HG02642 (cell line): ENCODE results near the gene DNAJC5G.
"Not testable (repeated sequence)": the region's sequence is repeated elsewhere in the genome, so short reads cannot be mapped to it uniquely, and the experiment has no call there.

Experiments used
- ATAC-seq: cut with Tn5 transposase; IDR thresholded peaks from one replicate; pipeline ENCODE4 v1.9.1; 2021; ENCODE audit warnings: mild to moderate bottlenecking; ENCODE audit not compliant: unreplicated experiment, poor library complexity

The DNAJC5G gene

DNA sequence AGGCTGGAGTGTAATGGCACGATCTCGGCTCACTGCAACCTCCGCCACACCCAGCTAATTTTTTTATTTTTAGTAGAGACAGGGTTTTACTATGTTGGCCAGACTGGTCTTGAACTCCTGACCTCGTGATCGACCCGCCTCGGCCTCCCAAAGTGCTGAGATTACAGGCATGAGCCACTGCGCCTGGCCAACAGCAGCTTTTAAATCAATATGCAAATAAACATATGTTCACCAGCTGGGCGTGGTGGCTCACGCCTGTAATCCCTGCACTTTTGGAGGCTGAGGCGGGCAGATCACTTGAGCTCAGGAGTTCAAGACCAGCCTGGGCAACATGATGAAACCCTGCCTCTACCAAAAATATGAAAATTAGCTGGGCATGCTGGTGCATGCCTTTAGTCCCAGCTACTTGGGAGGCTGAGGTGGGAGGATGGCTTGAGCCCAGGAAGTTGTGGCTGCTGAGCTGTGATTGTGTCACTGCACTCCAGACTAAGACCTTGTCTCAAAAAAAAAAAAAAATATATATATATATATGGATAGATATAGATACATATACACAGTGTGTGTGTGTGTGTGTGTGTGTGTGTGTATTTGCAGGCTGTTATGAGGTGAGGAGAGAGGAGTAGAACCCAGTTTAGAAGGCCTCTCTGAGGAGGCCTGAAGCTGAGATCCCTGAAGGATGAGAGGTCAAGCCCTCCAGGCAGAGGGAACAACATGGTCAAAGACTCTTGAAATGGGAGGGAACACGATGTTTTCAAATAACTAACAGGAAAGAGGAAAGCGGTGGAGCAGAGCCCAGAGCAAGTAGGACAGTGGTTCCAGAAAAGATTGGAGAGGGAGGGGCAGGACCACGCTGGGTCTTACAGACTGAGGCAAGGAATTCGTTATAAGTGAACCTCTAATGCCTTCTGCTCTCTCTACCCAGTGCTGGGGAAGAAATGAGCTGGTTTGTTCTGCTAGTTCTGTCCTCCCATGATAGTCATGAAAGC, 2.4 kb upstream of the DNAJC5G start:
- ATAC-seq = not testable (repeated sequence)

DNA sequence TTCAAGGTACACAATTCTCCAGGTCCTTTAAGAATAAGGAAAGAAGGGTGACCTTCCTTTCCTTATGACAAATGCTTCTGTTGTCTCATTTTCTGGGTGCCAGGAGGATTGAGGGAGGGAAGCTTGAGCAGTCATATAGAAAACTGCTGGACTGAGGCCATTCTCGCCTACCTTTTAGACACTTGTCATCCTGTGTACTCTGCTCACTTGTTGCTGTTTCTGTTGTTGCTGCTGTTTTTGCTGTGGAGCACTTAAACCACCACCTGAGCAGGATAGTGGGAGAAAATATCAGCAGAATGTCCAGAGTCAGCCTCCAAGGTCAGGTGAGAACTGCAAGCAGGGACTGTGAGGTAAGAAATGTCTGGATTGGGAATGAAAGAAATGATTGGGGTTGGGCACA, 2.8 kb downstream of the DNAJC5G start:
- ATAC-seq = no peak

DNA sequence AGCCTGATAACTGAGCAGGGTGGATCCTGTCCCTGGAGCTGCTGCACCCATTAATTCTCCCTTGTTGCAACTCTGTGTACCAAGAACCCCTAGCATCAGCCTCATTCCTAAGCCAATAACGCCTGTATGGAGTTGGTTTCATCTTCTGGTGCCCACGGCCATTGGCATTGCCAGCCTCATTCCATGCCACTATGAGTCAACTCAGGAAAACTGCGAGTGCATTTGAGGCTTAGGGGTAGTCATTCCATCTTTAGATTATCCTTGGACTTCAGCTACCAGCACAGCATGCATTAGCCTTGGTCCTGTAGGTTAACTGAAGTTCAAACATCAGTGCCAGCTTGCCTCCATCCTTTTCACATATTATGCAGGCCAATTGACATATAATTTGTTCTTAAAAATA, 5.6 kb downstream of the DNAJC5G start:
- no peak for ATAC-seq

DNA sequence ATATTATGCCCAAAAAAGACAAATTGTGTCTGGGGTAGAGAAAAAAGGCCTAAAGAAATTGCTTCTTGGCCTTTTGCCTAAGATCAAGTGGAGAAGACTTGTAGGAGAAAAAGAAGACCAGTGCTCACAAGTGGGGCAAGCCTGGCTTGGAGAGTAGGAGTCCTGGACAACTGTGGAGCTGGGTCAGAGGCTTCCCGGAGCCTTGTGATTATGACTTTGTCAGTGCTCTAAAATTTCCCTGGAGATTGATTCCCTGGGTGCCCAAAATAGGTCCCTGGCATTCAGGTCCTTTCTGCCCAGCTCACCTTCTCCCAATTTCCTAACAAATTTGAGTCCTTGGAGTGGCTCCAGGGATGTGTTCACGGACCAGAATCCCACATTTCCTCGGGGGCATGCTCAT, 6.2 kb downstream of the DNAJC5G start:
- ATAC-seq = no peak

DNA sequence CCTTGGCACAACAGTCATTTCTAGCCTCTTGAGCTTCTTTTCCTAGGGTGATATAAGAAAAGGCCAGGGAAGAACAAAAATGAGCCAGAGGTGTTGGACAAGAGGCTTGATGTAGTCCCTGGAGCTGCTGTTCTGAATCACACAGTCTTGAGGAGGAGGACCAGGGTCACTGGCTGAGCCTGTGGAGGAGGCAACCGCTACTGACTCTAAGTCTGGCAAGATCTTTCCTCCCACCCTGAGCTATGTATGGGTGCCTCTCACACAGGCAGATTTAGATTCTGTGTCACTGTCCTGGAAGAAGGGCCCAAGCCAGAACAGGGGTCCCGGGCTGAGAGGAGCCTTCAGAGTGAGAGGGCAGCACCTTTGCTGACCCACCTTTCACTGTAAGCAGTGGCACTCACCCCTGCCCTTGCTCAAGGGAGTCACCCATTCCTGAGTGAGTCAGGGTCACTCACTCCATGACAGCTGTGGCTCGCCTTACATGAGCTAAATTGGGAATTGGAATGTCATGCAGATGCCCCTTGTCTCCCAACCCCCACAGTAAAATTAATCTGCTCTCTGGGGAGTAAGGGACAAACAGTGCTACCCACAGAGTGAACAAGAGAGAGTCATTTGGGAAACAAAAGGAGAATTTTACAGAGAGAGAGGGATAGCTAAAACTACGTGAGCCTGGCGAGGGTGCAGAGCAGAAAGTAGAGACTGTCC, 6.8 kb downstream of the DNAJC5G start, which contains the start of gene TRIM54:
Gene TRIM54, plus strand, starts transcription at position 575 of the 705 bp plus-strand sequence. CDS start 303 bp downstream, outside the sequence.
- ATAC-seq = no peak

DNA sequence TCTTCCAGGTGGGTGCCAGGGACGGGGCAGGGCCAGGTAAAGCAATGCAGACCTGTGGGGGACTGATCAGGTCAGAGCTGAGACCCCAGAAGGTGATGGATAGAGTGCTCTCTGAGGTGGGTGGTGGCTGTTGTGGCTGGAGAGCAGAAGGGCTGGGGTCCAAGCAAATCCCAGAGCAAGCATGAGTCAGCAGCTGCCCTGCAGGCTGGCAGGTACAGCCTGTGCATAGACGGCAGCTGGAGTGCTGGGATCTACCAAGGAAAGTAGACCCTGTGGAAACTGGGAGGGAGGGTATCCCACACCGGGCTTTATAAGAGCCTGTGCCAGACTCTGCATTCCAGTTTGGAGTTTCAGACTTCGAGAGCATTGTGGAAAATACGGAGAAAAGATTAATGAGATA, 7.7 kb downstream of the DNAJC5G start:
- ATAC-seq = no peak

DNA sequence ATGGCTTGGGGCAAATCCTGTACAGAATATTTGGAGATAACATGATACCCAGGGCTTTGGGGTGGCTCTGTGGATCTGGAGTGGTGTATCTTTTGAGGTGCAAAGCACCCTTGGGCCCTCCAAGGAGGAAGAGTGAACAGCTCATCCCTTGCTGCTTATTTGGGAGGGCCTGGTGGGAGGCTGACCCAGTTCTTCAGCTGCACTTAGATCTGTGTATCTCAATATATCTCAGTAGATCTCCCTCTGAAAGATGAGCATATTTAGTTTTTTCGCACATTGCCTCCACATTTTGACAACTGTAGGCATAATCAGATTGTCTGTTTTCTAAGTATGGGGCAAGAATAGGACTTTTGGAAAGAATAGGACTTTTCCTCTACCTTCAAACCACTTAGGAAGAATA, 9.8 kb downstream of the DNAJC5G start:
- no peak for ATAC-seq

DNA sequence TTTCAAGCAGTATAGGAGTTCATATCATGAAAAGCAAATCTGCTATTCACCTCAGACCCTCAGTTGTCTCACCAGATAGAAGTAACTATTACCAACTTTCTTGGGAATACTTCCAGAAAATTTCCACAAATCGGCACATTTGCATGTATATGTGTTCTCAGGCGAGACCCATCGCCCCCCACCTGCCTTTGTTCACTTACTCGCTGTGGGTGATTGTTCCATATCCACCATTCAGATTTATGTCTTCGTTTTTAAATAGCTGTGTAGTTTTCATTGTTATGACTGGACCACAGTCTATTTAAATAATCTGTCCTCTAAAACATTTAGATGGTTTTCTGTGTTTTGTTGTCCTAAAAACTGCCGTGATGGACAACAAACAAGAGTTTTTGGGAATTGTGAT, 10.2 kb downstream of the DNAJC5G start:
- no peak for ATAC-seq

DNA sequence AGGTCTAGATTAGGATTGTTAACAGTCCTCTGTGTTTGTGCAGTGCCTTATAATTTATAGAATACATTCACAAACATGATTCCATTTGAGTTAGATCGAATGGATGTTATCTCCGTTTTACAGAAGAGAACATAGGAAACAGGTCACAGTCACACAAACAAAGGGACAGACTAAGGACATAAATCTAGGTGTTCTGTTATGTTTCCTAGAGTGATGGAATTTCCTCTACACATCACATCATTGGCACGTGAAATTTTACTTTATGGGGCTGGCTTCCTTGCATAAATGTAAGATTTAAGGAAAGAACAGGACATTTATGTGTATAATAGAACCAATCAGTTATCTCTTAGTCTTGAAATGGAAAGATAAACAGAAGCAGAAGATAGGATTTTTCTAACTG, 13.4 kb downstream of the DNAJC5G start:
- no peak for ATAC-seq

DNA sequence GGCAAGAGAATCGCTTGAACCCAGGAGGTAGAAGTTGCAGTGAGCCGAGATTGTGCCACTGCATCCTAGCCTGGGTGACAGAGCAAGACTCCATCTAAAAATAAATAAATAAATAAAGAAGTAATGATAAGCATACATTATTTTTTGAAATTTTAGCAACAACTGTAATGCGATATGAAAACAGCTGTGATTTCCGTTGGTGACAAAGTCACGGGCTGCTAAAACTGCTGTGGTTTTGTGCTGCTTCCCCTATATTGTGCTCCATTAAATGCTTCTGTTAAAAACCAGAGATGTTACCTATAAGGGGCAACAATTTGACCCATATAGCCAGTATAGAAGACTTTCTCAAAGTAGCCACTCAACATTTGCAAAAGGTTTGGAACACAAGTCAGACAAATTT, 15.3 kb downstream of the DNAJC5G start:
- ATAC-seq = no peak

DNA sequence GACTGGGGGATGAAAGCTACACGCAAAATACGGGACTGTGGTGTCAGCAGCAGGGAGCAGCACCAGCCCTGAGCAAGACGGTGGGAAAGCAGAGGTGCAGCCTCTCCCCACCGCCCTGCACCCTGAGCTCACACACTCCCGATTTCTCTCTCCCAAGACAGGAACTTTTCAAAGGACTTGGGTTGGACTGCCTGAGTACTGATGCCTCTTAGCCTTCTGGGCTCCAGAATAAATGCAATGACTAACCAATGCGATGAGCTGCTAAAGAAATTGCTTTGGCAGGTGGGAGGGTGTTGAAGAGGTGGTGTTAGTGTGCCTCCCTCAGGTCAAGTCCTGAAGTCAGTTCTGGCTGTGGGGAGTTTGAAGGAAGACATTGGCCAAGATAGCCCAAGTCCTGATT, 16.6 kb downstream of the DNAJC5G start:
- ATAC-seq = no peak

DNA sequence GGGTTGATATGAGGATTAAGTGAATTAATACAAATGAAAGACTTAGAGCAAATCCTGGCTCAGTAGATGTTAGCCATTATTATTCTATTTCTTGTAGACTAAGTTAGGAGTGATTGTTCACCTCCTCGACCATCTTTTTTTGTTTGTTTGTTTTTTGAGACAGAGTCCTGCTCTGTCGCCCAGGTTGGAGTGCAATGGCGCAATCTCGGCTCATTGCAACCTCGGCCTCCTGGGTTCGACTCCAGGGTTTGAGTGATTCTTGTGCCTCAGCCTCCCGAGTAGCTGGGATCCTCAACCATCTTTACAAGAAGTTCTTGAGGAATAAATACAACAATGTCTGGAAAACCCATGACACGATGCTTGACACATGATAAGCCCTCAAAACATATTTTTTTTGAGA, 19.7 kb downstream of the DNAJC5G start:
- no peak for ATAC-seq

DNA sequence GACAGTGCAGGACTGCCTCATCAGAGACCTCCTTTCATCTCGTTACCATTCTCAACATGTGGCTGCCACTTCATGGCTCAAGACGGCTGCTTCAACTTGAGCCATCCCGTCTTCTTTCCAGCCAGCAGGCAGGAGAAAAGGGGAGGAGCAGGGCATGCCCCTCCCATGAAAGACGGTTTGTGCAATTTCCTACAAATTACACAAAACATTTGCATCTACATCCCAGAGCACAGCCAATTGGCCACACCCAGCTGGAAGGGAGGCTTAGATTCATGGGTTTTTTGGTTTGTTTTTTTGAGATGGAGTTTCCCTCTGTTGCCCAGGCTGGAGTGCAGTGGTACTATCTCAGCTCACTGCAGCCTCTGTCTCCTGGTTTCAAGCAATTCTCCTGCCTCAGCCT, 21.2 kb downstream of the DNAJC5G start:
- ATAC-seq = no peak

DNA sequence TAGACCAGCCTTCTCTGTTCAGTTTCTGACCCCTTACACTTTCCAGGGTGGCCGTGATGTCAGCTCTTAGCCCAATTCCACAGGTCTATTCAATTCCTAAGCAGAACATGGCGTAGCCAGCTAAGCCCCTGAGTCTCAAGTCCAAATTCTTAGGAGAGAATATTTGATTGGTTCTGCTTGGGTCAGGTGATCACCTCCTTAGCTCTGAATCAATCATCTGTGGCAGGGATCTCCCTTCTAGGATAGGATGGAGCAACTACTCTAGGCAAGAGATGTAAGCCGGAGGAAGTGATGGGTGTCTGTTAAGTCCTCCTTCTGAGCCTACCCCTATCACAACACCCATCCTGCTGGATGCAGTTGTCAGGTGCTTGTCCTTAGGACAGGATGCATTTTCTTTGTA, 22.0 kb downstream of the DNAJC5G start:
- no peak for ATAC-seq

DNA sequence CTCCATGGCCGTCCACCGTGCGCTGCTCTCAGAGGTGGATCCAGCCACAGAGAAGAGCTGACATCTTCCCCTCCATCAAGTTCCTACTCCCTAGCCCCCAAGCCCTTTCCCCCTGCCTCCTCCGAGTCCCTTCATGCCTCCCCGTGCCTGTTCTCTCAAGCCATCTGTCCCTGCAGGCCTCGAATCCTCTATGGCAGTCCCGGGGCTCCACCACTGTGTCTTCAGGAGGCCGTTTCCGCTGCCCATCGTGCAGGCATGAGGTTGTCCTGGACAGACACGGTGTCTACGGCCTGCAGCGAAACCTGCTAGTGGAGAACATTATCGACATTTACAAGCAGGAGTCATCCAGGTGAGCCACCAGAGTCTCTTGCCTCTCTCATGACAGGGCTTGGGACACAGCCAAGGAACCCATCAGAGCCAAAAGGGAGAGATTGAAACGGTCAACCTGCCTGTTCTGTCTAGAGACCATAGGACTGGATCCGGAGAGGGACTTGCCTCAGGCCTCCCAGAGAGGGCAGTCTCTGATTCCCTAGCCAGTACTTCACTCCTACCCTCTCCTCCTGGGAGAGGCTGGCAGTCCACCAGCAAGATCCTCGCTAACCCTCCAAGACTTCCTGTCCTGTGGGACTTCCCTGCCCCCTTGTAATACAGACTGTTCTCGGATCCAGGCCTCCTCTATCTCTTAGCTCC, 23.3 kb downstream of the DNAJC5G start:
- ATAC-seq = no peak

DNA sequence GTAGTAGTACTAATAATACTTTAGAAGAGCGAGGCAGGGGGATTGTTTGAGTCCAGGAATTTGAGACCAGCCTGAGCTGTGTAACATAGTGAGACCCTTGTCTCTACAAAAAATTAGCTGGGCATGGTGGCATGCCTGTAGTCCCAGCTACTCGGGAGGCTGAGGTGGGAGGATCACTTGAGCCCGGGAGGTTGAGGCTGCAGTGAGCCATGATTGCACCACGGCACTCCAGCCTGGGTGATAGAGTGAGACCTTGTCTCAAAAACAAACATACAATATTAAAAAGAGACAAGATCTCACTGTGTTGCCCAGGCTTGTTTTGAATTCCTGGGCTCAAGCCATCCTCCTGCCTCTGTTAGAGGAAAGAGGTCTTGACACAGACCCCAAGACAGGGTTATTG, 25.4 kb downstream of the DNAJC5G start:
- not testable (repeated sequence) for ATAC-seq

DNA sequence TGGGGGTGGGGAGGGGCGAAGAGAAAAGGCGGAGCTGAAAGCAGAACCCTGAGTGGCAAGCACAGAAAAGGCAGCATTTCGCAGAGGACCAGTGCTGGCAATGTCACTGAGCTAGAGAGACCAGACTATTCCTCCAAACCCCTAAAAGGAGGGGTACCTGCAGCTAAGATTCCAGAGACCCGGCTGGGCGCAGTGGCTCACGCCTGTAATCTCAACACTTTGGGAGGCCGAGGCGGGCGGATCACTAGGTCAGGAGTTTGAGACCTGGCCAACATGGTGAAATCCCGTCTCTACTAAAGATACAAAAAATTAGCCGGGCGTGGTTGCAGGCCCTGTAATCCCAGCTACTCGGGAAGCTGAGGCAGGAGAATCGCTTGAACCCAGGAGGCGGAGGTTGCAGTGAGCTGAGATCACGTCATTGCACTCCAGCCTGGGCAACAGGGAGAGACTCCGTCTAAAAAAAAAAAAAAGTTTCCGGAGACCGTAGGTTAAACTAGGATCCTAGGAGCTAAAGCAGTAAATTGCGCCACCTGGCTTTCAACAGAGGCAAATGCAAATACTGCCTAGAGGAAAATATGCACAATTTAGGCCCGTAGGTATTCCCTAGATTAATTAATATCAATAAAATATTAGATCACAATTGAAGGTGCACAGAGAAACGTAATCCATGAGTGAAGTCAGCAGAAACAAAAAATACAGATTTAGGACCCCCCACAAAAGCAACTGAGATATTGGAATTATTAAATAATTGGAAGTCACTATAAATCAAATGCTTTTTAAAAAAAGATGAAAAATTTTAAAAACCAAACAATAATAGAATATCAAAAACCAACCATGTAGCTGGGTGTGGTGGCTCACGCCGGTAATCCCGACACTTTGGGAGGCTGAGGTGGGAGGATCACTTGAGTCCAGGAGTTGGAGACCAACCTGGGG, 28.1 kb downstream of the DNAJC5G start:
- ATAC-seq = no peak

DNA sequence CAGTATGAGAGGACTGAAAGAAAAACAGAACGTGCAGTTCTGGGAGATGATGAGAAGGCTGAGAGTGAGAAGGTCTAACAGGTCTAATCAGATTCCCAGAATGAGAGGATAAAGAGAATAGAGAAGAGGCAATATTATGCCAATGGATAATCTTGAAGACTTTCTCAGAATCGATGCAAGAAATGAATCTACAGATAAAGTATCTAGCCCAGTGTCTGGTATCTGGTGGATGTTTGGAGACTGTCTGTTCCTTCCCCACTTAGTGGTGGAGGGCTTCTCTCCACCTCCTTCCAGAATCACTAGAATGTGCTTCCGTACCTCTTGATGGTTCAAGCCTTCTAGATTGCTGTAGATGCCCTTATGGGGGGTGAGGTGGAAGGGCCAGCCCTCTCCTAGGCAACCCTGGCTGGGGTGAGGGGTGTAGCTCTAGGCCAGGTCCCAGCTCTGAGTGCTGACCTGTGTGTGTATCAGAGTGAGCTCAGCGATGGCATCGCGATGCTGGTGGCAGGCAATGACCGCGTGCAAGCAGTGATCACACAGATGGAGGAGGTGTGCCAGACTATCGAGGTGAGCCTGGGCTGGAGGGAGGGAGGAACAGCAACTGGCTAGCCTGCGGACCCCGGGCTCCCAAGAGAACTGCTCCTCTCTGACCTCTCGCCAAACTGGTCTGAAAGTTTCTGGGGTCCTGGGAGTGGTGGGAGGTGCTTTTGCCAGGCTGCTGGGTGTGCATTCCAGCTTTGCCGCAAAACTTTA, 29.4 kb downstream of the DNAJC5G start:
- ATAC-seq = no peak

DNA sequence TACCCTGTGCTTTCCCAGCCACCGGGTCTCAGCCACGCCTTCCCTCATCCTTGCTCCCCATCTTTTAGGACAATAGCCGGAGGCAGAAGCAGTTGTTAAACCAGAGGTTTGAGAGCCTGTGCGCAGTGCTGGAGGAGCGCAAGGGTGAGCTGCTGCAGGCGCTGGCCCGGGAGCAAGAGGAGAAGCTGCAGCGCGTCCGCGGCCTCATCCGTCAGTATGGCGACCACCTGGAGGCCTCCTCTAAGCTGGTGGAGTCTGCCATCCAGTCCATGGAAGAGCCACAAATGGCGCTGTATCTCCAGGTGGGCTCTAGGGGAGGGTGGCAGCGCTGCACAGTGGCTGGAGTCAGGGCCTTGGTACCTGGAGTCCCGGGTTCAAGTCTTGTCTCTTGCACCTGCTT, 30.3 kb downstream of the DNAJC5G start:
- no peak for ATAC-seq
